ENCODE data around the gene IPCEF1.

DNA sequence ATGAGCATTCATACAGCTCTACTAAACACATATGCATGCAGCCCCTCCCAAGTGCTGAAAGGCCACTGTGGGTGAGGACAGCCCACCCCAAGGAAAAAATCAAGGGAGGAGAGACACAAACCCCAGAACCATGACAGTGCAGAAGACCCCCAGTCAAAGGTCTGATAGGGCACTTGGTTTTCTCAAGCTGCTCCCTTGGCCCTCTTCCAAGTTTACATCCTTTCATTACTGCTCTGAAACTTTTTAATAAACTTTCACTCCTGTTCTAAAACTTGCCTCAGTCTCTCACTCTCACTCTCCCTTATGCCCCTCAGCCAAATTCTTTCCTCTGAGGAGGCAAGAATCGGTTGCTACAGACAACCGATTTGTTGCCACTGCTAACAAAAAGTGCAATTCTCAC lies 24.9 kb downstream of the IPCEF1 start:
- TF ChIP-seq POLR2A (IDR thresholded peaks at IDR 0.05): no peak
- TF ChIP-seq, protein P1, sequence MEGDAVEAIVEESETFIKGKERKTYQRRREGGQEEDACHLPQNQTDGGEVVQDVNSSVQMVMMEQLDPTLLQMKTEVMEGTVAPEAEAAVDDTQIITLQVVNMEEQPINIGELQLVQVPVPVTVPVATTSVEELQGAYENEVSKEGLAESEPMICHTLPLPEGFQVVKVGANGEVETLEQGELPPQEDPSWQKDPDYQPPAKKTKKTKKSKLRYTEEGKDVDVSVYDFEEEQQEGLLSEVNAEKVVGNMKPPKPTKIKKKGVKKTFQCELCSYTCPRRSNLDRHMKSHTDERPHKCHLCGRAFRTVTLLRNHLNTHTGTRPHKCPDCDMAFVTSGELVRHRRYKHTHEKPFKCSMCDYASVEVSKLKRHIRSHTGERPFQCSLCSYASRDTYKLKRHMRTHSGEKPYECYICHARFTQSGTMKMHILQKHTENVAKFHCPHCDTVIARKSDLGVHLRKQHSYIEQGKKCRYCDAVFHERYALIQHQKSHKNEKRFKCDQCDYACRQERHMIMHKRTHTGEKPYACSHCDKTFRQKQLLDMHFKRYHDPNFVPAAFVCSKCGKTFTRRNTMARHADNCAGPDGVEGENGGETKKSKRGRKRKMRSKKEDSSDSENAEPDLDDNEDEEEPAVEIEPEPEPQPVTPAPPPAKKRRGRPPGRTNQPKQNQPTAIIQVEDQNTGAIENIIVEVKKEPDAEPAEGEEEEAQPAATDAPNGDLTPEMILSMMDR (IDR thresholded peaks at IDR 0.05): no peak

Measured in thyroid gland (tissue), 4 donors.